ENCODE measurements around the gene ZNF750.

Gene ZNF750

GRCh38 chr17:82800885-82801284, 38.9 kb downstream of the ZNF750 start:
- H3K9me3 Mint-ChIP-seq: no peaks in the 10 kb centered on the region
- no peak overlapping the region for H3K4me3 Mint-ChIP-seq

GRCh38 chr17:82799591-82799990, 40.2 kb downstream of the ZNF750 start:
- DNase-seq (ENCODE audit: low spot score): no peak
- Mint-ChIP-seq H3K4me1 (ENCODE audit: low read depth) (no peaks in the 10 kb centered on the region), H3K27me3 (ENCODE audit: low read depth) (no peaks in the 10 kb centered on the region), H3K9me3 (no peaks in the 10 kb centered on the region), H3K36me3 (ENCODE audit: low read depth) (peaks cover 14% of the 10 kb centered on the region), H3K27ac (no peak overlapping the region), H3K4me3 (no peak overlapping the region)

More at GRCh38 chr17:82800885-82801284, 38.9 kb downstream of the ZNF750 start:
- Mint-ChIP-seq H3K27me3 (ENCODE audit: low read depth) (no peaks in the 10 kb centered on the region), H3K27ac (no peak overlapping the region), H3K4me1 (ENCODE audit: low read depth) (no peaks in the 10 kb centered on the region), H3K36me3 (ENCODE audit: low read depth) (peaks cover 14% of the 10 kb centered on the region)
- DNase-seq (ENCODE audit: low spot score): no peak

GRCh38 chr17:82798752-82799151, 41.1 kb downstream of the ZNF750 start:
- Mint-ChIP-seq H3K9me3 (no peaks in the 10 kb centered on the region), H3K4me3 (no peak overlapping the region), H3K27ac (no peak overlapping the region), H3K4me1 (ENCODE audit: low read depth) (no peaks in the 10 kb centered on the region), H3K27me3 (ENCODE audit: low read depth) (no peaks in the 10 kb centered on the region), H3K36me3 (ENCODE audit: low read depth) (peaks cover 14% of the 10 kb centered on the region)
- DNase-seq (ENCODE audit: low spot score): no peak

GRCh38 chr17:82797061-82797460, 42.8 kb downstream of the ZNF750 start:
- H3K4me1 Mint-ChIP-seq (ENCODE audit: low read depth): no peaks in the 10 kb centered on the region
- no peak overlapping the region for H3K27ac Mint-ChIP-seq
- H3K36me3 Mint-ChIP-seq (ENCODE audit: low read depth): peaks cover 14% of the 10 kb centered on the region
- H3K9me3 Mint-ChIP-seq: no peaks in the 10 kb centered on the region
- no peak for DNase-seq (ENCODE audit: low spot score)
- no peaks in the 10 kb centered on the region for H3K27me3 Mint-ChIP-seq (ENCODE audit: low read depth)
- no peak overlapping the region for H3K4me3 Mint-ChIP-seq

DNA sequence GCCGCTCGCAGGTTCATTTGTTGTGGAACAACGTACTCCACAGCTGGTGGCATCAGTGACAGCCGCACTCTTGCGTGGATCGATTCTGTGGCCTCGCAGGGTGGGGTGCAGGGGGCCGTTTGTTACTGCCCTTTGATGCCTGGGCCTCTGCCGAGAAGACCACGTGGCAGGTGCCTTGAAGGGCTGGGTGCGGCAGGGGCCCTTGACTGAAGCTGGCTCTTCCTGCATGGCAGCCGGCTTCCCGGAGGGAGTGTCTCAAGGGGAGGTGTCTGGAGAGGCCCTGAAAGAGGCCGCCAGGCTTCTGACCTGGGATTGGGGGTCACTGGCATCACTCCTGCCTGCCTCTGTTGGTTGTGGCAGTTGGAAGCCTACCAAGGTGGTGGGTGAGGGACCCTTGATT, 44.2 kb downstream of the ZNF750 start:
- DNase-seq (ENCODE audit: low spot score): no peak
- Mint-ChIP-seq H3K27me3 (ENCODE audit: low read depth) (no peaks in the 10 kb centered on the region), H3K9me3 (no peaks in the 10 kb centered on the region), H3K4me3 (no peak overlapping the region), H3K36me3 (ENCODE audit: low read depth) (peaks cover 8% of the 10 kb centered on the region), H3K27ac (no peak overlapping the region), H3K4me1 (ENCODE audit: low read depth) (no peaks in the 10 kb centered on the region)

DNA sequence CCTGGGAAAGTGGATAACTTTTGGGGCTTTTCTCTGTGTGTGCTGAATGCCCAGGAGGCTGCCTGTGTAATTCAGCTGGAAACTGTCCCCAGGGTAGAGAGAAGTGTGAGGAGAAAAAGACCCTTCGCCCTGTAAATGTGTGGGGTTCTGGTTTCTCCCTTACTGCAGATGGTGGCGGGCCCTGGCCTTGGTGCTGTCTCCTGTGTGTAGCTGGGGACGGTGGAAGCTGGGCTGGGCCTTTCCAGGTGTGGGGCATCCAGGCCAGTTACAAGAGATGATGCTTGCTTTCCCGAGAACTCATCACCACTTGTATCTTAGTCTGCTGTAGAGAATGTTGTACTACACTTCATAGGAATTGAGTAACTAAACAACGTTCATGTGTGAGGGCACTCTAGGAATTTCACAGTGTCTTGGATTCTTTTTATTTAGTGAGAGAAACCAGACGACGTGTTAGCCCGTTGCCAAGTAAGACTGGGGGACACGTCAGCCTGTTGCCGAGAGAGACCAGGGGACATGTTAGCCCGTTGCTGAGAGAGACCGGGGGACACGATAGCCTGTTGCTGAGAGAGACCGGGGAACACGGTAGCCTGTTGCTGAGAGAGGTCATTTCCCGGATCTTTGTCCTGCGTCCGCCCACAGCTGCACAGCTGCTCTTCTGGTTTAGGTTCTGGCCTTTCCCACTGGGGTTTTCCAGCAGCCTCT, 44.9 kb downstream of the ZNF750 start:
- no peak overlapping the region for H3K27ac Mint-ChIP-seq
- no peaks in the 10 kb centered on the region for H3K9me3 Mint-ChIP-seq
- no peak for DNase-seq (ENCODE audit: low spot score)
- H3K4me3 Mint-ChIP-seq: no peak overlapping the region
- no peaks in the 10 kb centered on the region for H3K27me3 Mint-ChIP-seq (ENCODE audit: low read depth)
- no peaks in the 10 kb centered on the region for H3K4me1 Mint-ChIP-seq (ENCODE audit: low read depth)
- peaks cover 2% of the 10 kb centered on the region for H3K36me3 Mint-ChIP-seq (ENCODE audit: low read depth)

GRCh38 chr17:82793974-82794630, 45.7 kb downstream of the ZNF750 start:
- H3K27ac Mint-ChIP-seq: no peak overlapping the region
- no peak for DNase-seq (ENCODE audit: low spot score)
- H3K4me3 Mint-ChIP-seq: no peak overlapping the region
- no peaks in the 10 kb centered on the region for H3K4me1 Mint-ChIP-seq (ENCODE audit: low read depth)
- no peaks in the 10 kb centered on the region for H3K27me3 Mint-ChIP-seq (ENCODE audit: low read depth)
- H3K36me3 Mint-ChIP-seq (ENCODE audit: low read depth): no peaks in the 10 kb centered on the region
- no peaks in the 10 kb centered on the region for H3K9me3 Mint-ChIP-seq

GRCh38 chr17:82791532-82791931, 48.3 kb downstream of the ZNF750 start:
- H3K9me3 Mint-ChIP-seq: no peaks in the 10 kb centered on the region
- H3K27me3 Mint-ChIP-seq (ENCODE audit: low read depth): no peaks in the 10 kb centered on the region
- DNase-seq (ENCODE audit: low spot score): no peak
- H3K27ac Mint-ChIP-seq: no peak overlapping the region
- no peaks in the 10 kb centered on the region for H3K4me1 Mint-ChIP-seq (ENCODE audit: low read depth)
- H3K4me3 Mint-ChIP-seq: no peak overlapping the region
- no peaks in the 10 kb centered on the region for H3K36me3 Mint-ChIP-seq (ENCODE audit: low read depth)

DNA sequence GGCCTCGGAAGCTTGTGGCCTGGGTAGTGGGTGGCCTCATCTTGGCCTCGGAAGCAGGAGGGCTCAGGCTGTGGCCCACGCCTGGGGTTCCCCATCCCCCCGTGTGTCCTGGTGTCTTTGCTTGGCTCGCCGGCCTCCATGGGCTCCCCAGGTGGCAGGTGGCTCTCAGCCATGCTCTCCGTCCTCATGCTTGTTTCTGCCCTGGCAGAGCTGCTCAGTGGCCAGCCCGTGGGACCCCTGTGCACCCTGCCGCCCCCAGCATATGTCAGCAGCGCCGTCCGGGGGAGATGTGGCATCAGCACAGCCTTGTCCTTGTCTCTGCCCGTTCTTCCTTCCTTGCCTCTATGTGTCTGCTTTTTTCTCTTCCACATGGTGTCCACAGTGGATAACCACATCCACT, 49.4 kb downstream of the ZNF750 start:
- Mint-ChIP-seq H3K4me3 (no peak overlapping the region), H3K27me3 (ENCODE audit: low read depth) (no peaks in the 10 kb centered on the region), H3K9me3 (no peaks in the 10 kb centered on the region), H3K4me1 (ENCODE audit: low read depth) (no peaks in the 10 kb centered on the region), H3K27ac (no peak overlapping the region), H3K36me3 (ENCODE audit: low read depth) (no peaks in the 10 kb centered on the region)
- no peak for DNase-seq (ENCODE audit: low spot score)

DNA sequence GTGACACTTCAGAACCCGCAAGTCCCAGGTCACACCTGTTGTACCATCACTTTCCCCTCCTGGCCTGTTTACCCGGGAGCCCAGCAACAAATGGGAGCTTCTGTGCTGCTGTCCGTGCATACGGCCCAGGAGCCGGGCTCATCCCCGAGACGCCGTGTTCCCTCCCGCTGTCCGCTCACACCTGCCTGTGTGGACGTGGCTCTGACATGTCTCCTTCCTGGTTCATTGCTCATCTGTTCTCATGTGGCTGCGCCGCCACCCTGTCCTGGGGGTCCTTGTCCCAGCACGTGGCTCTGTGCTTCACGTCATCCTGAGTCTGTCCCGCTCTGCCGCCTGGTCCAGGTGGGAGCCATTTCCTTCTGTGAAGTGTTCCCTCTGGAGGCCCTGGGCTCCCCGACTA, 50.0 kb downstream of the ZNF750 start:
- no peaks in the 10 kb centered on the region for H3K36me3 Mint-ChIP-seq (ENCODE audit: low read depth)
- no peak overlapping the region for H3K4me3 Mint-ChIP-seq
- no peaks in the 10 kb centered on the region for H3K4me1 Mint-ChIP-seq (ENCODE audit: low read depth)
- H3K27ac Mint-ChIP-seq: no peak overlapping the region
- H3K27me3 Mint-ChIP-seq (ENCODE audit: low read depth): no peaks in the 10 kb centered on the region
- no peaks in the 10 kb centered on the region for H3K9me3 Mint-ChIP-seq
- no peak for DNase-seq (ENCODE audit: low spot score)

GRCh38 chr17:82789051-82789592, 50.7 kb downstream of the ZNF750 start:
- Mint-ChIP-seq H3K4me3 (no peak overlapping the region), H3K27me3 (ENCODE audit: low read depth) (no peaks in the 10 kb centered on the region), H3K27ac (no peak overlapping the region), H3K9me3 (no peaks in the 10 kb centered on the region), H3K4me1 (ENCODE audit: low read depth) (no peaks in the 10 kb centered on the region), H3K36me3 (ENCODE audit: low read depth) (no peaks in the 10 kb centered on the region)
- no peak for DNase-seq (ENCODE audit: low spot score)

GRCh38 chr17:82788206-82789001, 51.4 kb downstream of the ZNF750 start:
- no peak overlapping the region for H3K27ac Mint-ChIP-seq
- H3K4me3 Mint-ChIP-seq: no peak overlapping the region
- H3K9me3 Mint-ChIP-seq: no peaks in the 10 kb centered on the region
- H3K4me1 Mint-ChIP-seq (ENCODE audit: low read depth): no peaks in the 10 kb centered on the region
- no peaks in the 10 kb centered on the region for H3K36me3 Mint-ChIP-seq (ENCODE audit: low read depth)
- H3K27me3 Mint-ChIP-seq (ENCODE audit: low read depth): no peaks in the 10 kb centered on the region
- DNase-seq (ENCODE audit: low spot score): no peak

- no peaks in the 10 kb centered on the region for H3K9me3 Mint-ChIP-seq
- H3K4me1 Mint-ChIP-seq (ENCODE audit: low read depth): peaks cover 4% of the 10 kb centered on the region
- no peaks in the 10 kb centered on the region for H3K27me3 Mint-ChIP-seq (ENCODE audit: low read depth)
- DNase-seq (ENCODE audit: low spot score): no peak
- no peak overlapping the region for H3K27ac Mint-ChIP-seq
- peaks cover 6% of the 10 kb centered on the region for H3K36me3 Mint-ChIP-seq (ENCODE audit: low read depth)
- H3K4me3 Mint-ChIP-seq: no peak overlapping the region
Measured at GRCh38 chr17:82787081-82787848, 52.6 kb downstream of the ZNF750 start.
